GM19397 (cell line): Measurements from ENCODE around the gene GCNT4.

ENCODE experiments used
- ATAC-seq: cut with Tn5 transposase; IDR thresholded peaks from one replicate; pipeline ENCODE4 v1.9.1; 2021; ENCODE audit warnings: mild to moderate bottlenecking, moderate library complexity; ENCODE audit not compliant: unreplicated experiment

Gene GCNT4

GRCh38 chr5:75018805-75019587 lies 33.4 kb downstream of the GCNT4 start:
- ATAC-seq: no peak

- no peak for ATAC-seq
These were observed 34.4 kb downstream of the GCNT4 start for GRCh38 chr5:75017971-75018370.

GRCh38 chr5:75016896-75017295 lies 35.5 kb downstream of the GCNT4 start:
- ATAC-seq: no peak

- ATAC-seq: no peak
These were observed 39.6 kb downstream of the GCNT4 start for GRCh38 chr5:75012748-75013147.

GRCh38 chr5:75010838-75011237 lies 41.5 kb downstream of the GCNT4 start:
- ATAC-seq: no peak

GRCh38 chr5:75009556-75010345 lies 42.6 kb downstream of the GCNT4 start:
- ATAC-seq: no peak

GRCh38 chr5:75006865-75007822 lies 45.2 kb downstream of the GCNT4 start:
- no peak for ATAC-seq

- no peak for ATAC-seq
These were observed 46.8 kb downstream of the GCNT4 start for GRCh38 chr5:75005561-75005960.
